IPS-18a (cell line): ENCODE results near the gene PTPRN2.

Source experiments
- H3K27ac ChIP-seq: one replicate; pipeline ENCODE4 v1.5.1; 2013; ENCODE audit warnings: low read length
- H3K27me3 ChIP-seq: one replicate; pipeline ENCODE4 v1.6.1; 2013; ENCODE audit warnings: mild to moderate bottlenecking, low read length; ENCODE audit not compliant: control insufficient read depth, insufficient read depth
- H3K36me3 ChIP-seq: one replicate; pipeline ENCODE4 v1.6.1; 2013; ENCODE audit warnings: low read depth, low read length; ENCODE audit not compliant: control insufficient read depth
- H3K4me1 ChIP-seq: one replicate; pipeline ENCODE4 v1.6.1; 2013; ENCODE audit warnings: low read depth, low read length; ENCODE audit not compliant: control insufficient read depth
- H3K4me3 ChIP-seq: one replicate; pipeline ENCODE4 v1.5.1; 2013; ENCODE audit warnings: low read length
- H3K9ac ChIP-seq: one replicate; pipeline ENCODE4 v1.6.1; 2013; ENCODE audit warnings: mild to moderate bottlenecking, low read length, moderate library complexity
- H3K9me3 ChIP-seq: one replicate; pipeline ENCODE4 v1.6.1; 2013; ENCODE audit warnings: low read depth, low read length; ENCODE audit not compliant: control insufficient read depth

PTPRN2 gene

GRCh38 chr7:158596745-158597144, 9.1 kb upstream of the PTPRN2 start:
- no peaks in the 10 kb centered on the region for H3K9me3 ChIP-seq
- no peaks in the 10 kb centered on the region for H3K4me1 ChIP-seq
- H3K4me3 ChIP-seq, result no peak overlapping the region
- H3K27ac ChIP-seq, result no peak overlapping the region
- no peaks in the 10 kb centered on the region for H3K36me3 ChIP-seq
- peaks cover 17% of the 10 kb centered on the region for H3K27me3 ChIP-seq
- H3K9ac ChIP-seq, result no peak overlapping the region

GRCh38 chr7:158596309-158596708, 8.7 kb upstream of the PTPRN2 start:
- H3K36me3 ChIP-seq, result no peaks in the 10 kb centered on the region
- no peaks in the 10 kb centered on the region for H3K9me3 ChIP-seq
- H3K27ac ChIP-seq, result no peak overlapping the region
- peaks cover 22% of the 10 kb centered on the region for H3K27me3 ChIP-seq
- no peak overlapping the region for H3K9ac ChIP-seq
- H3K4me1 ChIP-seq, result no peaks in the 10 kb centered on the region
- H3K4me3 ChIP-seq, result no peak overlapping the region

- H3K9me3 ChIP-seq, result no peaks in the 10 kb centered on the region
- no peaks in the 10 kb centered on the region for H3K36me3 ChIP-seq
- H3K9ac ChIP-seq, result no peak overlapping the region
- H3K4me1 ChIP-seq, result no peaks in the 10 kb centered on the region
- no peak overlapping the region for H3K27ac ChIP-seq
- H3K27me3 ChIP-seq, result peaks cover 34% of the 10 kb centered on the region
- no peak overlapping the region for H3K4me3 ChIP-seq
Measured at GRCh38 chr7:158595068-158595467, 7.4 kb upstream of the PTPRN2 start.

- Histone ChIP-seq H3K4me1 (no peaks in the 10 kb centered on the region), H3K9me3 (no peaks in the 10 kb centered on the region), H3K36me3 (no peaks in the 10 kb centered on the region), H3K27ac (no peak overlapping the region), H3K27me3 (peaks cover 55% of the 10 kb centered on the region), H3K4me3 (no peak overlapping the region), H3K9ac (no peak overlapping the region)
Measured at GRCh38 chr7:158592541-158592940, 4.9 kb upstream of the PTPRN2 start.

DNA sequence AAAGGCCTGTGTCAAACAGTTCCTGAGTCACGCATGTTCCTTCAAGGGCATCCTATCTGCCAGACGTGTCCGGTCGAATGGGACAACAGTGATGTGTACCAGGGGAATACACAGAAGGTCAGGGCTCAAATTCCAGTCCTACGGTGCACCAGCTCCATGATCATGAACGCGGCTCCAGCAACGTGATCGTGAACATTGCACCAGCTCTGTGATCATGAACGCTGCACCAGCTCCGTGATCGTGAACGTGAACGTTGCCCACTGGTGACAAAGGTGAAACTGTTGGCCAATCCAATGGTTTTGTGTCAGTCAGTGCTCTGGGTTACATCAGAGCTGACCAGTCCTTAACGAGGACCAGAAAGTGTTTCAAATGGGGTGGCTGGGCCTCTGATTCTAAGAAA, 4.3 kb upstream of the PTPRN2 start:
- H3K27me3 ChIP-seq, result peaks cover 55% of the 10 kb centered on the region
- no peak overlapping the region for H3K27ac ChIP-seq
- no peaks in the 10 kb centered on the region for H3K4me1 ChIP-seq
- H3K9me3 ChIP-seq, result no peaks in the 10 kb centered on the region
- H3K9ac ChIP-seq, result no peak overlapping the region
- H3K4me3 ChIP-seq, result no peak overlapping the region
- H3K36me3 ChIP-seq, result no peaks in the 10 kb centered on the region

- H3K27me3 ChIP-seq, result peaks cover 72% of the 10 kb centered on the region
- no peak overlapping the region for H3K9ac ChIP-seq
- H3K9me3 ChIP-seq, result no peaks in the 10 kb centered on the region
- H3K4me1 ChIP-seq, result no peaks in the 10 kb centered on the region
- H3K4me3 ChIP-seq, result no peak overlapping the region
- H3K36me3 ChIP-seq, result no peaks in the 10 kb centered on the region
- no peak overlapping the region for H3K27ac ChIP-seq
Measured at GRCh38 chr7:158590181-158590530, 2.5 kb upstream of the PTPRN2 start.

DNA sequence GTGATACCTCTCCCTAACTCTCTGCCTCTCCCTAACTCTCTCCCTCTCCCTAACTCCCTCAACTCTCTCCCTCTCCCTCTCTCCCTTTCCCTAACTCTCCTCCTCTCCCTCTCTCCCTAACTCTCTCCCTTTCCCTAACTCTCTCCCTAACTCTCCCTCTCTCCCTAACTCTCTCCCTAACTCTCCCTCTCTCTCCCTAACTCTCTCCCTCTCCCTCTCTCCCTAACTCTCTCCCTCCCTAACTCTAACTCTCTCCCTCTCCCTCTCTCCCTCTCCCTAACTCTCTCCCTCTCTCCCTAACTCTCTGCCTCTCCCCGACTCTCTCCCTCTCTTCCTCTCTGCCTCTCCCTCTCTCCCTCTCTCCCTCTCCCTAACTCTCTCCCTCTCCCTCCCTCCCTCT, 2.0 kb upstream of the PTPRN2 start:
- no peaks in the 10 kb centered on the region for H3K9me3 ChIP-seq
- H3K4me3 ChIP-seq, result no peak overlapping the region
- no peaks in the 10 kb centered on the region for H3K4me1 ChIP-seq
- no peak overlapping the region for H3K27ac ChIP-seq
- no peaks in the 10 kb centered on the region for H3K36me3 ChIP-seq
- no peak overlapping the region for H3K9ac ChIP-seq
- H3K27me3 ChIP-seq, result peaks cover 77% of the 10 kb centered on the region

DNA sequence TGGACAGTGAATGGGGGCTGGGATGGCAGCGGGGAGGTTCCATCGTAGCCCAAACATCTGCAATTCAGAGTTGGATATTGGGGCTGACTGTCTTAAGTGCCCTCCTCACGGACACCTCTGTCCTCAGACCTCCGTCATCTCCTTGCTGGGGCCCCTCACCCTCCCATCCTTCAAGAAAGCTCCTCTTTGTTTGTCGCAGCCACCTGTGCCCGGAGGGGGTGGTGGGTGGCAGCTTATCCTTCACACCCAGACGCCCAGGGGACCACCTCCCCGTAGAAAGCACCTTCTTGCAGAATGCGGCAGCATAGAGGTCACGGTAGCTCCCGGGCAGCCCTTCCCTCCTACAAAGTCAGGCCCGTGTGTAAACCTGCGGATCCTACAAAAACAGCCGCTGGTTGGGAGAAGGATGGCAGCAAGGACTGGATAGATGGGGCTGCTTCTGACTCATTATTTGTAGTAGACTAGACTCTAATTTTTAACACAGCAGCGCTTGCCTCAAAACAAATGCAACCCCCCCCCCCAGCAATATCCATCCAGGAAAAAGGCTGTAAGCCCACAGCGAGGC, 1.3 kb upstream of the PTPRN2 start:
- no peaks in the 10 kb centered on the region for H3K4me1 ChIP-seq
- no peaks in the 10 kb centered on the region for H3K36me3 ChIP-seq
- peaks cover 83% of the 10 kb centered on the region for H3K27me3 ChIP-seq
- no peak overlapping the region for H3K27ac ChIP-seq
- H3K4me3 ChIP-seq, result no peak overlapping the region
- no peaks in the 10 kb centered on the region for H3K9me3 ChIP-seq
- no peak overlapping the region for H3K9ac ChIP-seq

- Histone ChIP-seq H3K9me3 (no peaks in the 10 kb centered on the region), H3K27me3 (peaks cover 81% of the 10 kb centered on the region), H3K36me3 (no peaks in the 10 kb centered on the region), H3K4me1 (no peaks in the 10 kb centered on the region), H3K27ac (no peak overlapping the region), H3K9ac (no peak overlapping the region), H3K4me3 (peak overlapping the region; percentile 25)
Measured at GRCh38 chr7:158588085-158588877, 658 bp upstream of the PTPRN2 start.

- no peaks in the 10 kb centered on the region for H3K9me3 ChIP-seq
- H3K4me1 ChIP-seq, result no peaks in the 10 kb centered on the region
- H3K27ac ChIP-seq, result no peak overlapping the region
- H3K36me3 ChIP-seq, result no peaks in the 10 kb centered on the region
- peak overlapping the region; percentile 30 for H3K4me3 ChIP-seq
- peaks cover 64% of the 10 kb centered on the region for H3K27me3 ChIP-seq
- no peak overlapping the region for H3K9ac ChIP-seq
Measured at GRCh38 chr7:158586499-158587161, 993 bp downstream of the PTPRN2 start.

GRCh38 chr7:158585721-158586498, 1.7 kb downstream of the PTPRN2 start:
- no peaks in the 10 kb centered on the region for H3K36me3 ChIP-seq

More at GRCh38 chr7:158585721-158586498, 1.7 kb downstream of the PTPRN2 start:
- Histone ChIP-seq H3K9ac (no peak overlapping the region), H3K4me3 (peak overlapping the region; percentile 30), H3K4me1 (no peaks in the 10 kb centered on the region), H3K9me3 (no peaks in the 10 kb centered on the region), H3K27ac (no peak overlapping the region), H3K27me3 (peaks cover 57% of the 10 kb centered on the region)
